ENCODE results near the gene UGCG.
"Not testable (repeated sequence)": the region's sequence is repeated elsewhere in the genome, so short reads cannot be mapped to it uniquely, and the experiment has no call there.

The UGCG gene

GRCh38 chr9:111895996-111896941 lies at the start of gene UGCG:
TSS of gene UGCG (plus strand) at chr9:111896814. CDS start at chr9:111897216, 402 bp downstream.
- FAIRE-seq, result no peak

GRCh38 chr9:111851553-111851952 lies 45.1 kb upstream of the UGCG start:
- no peak for FAIRE-seq

DNA sequence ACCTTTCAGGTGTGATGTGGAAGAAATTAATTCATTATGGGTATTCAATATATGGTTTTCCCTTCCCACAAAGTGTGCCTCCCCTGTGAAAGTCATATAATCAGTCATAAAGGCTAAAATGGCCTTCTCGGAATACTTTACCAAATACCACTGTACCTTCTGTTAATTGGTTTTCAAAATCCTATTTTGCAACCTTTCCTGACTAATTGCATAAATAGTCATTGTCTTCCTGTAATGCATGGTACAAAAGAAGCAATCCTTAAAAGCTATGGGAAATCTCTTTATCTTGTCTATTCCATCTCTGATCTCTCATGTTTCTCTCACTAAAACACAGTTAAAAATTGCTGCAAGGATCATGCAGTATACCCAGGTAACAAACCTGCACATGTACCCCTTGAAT lies 44.3 kb upstream of the UGCG start:
- no peak for FAIRE-seq

- FAIRE-seq, result no peak
These were observed 43.2 kb upstream of the UGCG start for GRCh38 chr9:111853450-111853827.

DNA sequence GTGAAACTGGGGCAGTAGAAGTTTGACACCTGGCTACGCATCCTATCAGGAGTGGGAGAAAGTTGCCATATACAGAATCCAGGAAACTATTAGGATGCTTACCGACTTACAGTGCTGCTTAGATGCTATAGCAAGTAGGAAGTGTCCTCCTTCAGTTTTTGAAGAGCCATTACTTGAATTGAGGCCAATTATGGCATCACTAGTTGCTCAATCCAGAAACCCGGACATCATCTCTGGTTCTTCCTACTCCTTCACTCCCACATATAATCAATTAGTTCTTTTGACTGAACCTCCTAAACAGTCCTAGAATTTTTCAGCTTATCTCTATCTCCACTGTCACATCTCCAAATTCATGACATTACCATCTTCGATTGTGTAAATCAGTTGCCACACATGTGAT lies 41.8 kb upstream of the UGCG start:
- no peak for FAIRE-seq

DNA sequence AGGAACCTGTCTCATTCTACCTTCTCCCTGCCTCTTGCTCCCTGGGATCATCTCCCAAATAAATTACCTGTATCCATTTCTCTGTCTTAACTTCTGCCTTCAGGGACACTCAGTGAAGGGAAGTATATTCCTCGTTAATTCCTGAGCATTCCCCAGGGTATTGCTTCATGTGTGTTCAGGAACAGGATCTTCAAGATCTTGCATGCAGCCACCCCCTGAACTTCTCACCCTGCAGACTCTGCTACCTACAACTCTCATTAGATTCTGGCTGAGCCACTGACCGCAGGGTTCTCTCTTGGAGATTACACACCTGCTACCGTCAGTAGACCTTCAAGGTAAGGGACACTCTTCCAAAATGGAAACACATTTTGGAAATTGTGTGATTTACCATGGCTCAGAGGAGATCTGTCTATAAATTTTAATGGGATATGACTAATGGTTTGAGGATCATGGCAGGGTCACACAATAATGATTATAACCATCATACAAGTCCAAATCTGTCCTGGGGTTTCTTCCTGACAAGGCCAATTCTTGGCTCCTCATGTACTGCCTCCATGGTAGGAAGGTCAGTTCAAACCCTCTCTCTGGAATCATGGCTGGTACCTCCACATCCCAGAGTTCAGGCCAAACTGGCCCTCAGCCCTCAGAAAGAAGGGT lies 38.9 kb upstream of the UGCG start:
- no peak for FAIRE-seq

DNA sequence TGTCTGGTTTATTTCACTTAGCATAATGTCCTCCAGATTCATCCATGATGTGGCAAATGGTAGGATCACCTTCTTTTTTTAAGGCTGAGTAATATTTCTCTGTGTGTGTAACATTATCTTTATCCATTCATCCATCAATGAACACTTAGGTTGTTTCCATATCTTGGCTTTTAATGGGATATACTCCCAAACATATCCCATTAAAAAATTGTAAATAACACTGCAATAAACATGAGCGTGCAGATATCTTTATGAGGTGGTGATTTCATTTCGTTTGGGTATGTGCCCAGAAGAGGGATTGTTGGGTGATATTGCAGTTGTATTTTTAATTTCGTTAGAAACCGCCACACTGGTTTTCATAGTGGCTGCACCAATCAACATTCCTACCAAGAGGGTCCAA lies 36.2 kb upstream of the UGCG start:
- FAIRE-seq, result no peak

DNA sequence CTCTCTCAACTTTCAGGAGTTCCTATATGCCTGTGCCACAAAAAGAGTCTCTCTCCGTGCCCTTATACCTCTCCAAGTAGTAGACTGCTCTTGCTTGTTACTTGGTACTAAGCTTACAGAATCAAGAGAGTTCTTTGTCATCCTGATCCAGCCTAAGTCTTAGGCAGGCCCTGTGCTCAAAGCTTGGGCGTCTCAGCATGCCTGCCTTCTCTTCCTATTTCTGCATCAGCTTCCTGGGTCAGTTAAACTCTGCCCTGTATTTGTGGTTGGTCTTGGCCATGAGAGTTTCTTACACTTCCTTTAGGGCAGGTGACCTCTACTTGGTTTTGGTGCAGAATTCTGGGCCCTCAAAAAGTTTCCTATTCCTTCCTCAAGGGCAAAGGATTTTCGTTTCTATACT lies 33.0 kb upstream of the UGCG start:
- no peak for FAIRE-seq

DNA sequence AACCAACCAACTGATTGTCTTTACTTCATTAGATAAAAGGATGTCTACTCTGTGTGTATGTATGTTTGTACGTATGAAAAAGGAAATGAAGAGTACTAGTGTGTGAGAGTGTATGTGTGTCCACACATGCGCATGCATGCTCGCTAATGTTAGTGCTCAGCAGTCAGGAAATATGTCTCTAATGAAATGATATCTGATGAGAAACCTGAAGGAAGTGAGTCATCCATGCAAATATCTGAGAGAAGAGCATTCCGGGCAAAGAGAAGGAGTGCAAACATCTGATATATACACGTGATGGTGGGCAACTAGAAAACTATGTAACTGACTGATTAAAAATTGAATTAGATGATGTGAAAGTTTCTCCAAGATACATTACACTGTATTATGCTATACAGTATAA lies 29.6 kb upstream of the UGCG start:
- no peak for FAIRE-seq

DNA sequence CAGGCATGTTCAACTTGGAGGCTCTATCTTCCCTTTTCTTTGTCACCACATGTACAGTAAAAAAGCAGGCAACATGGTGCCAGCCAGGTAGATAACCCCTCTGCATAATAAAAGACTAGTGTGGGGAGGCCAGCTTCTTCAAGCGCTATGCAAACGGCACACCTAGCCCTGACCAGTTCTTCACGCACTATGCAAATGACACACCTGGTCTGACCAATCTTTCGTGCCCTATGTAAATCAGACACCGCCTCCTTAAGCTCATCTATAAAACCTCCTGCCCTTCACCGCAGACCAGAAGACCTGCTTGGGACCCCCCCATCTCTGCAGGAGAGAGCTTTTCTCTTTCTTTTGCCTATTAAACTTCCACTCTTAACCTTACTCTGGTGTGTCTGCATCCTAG lies 28.1 kb upstream of the UGCG start:
- FAIRE-seq, result no peak

GRCh38 chr9:111870774-111871498 lies 25.7 kb upstream of the UGCG start:
- FAIRE-seq, result no peak

- no peak for FAIRE-seq
These were observed 25.1 kb upstream of the UGCG start for GRCh38 chr9:111871499-111871855.

DNA sequence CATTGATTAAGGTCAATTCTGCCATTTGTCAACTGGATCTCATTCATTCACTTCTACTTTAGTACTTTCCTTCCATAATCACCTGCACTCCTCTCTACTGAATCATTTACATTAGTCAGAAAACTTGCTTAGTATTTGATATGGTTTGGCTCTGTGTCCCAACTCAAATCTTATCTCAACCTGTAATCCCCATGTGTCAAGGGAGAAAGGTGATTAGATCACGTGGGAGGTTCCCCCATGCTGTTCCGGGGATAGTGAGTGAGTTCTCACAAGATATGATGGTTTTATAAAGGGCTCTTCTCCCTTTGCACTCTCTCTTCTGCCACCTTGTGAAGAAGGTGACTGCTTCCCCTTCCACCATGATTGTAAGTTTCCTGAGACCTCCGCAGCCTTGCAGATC lies 23.7 kb upstream of the UGCG start:
- FAIRE-seq, result no peak

DNA sequence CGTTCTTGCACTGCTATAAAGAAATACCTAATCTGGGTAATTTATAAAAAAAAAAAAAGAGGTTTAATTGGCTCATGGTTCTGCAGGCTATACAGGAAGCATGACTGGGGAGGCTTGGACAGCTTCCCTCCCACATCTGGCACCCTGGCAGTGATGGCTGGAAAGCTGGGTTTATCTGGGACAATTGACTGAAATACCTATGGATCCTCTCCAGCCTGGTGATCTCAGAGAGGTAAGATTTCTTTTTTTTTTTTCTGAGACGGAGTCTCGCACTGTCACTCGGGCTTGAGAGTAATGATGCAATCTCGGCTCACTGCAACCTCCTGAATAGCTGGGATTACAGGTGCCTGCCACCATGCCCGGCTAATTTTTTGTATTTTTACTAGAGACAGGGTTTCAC lies 22.7 kb upstream of the UGCG start:
- FAIRE-seq, result no peak

DNA sequence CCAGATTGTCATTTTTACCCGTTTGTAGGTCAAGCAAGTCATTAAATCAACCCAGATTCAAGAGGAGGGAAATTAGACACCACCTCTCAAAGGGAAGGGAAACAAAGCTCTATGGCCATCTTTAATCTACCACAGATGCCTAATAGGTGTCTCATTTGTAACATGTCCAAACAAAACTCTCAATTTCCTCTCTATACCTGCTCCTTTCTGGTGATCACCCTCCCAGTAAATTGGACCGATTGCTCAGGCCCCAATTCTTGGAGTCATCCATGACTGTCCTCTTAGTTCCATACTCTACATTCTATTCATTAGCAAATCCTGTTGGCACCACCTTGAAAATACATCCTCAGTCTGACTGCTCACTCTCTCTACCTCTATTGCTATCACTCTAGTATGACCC lies 22.1 kb upstream of the UGCG start:
- no peak for FAIRE-seq

DNA sequence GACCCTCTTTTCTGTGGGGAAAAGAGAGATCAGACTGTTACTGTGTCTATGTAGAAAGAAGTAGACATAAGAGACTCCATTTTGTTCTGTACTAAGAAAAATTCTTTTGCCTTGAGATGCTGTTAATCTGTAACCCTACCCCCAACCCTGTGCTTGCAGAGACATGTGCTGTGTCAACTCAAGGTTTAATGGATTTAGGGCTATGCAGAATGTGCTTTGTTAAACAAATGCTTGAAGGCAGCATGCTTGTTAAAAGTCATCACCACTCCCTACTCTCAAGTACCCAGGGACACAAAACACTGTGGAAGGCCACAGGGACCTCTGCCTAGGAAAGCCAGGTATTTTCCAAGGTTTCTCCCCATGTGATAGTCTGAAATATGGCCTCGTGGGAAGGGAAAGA lies 21.3 kb upstream of the UGCG start:
- FAIRE-seq, result not testable (repeated sequence)

- FAIRE-seq, result not testable (repeated sequence)
These were observed 20.9 kb upstream of the UGCG start for GRCh38 chr9:111875691-111876090.

- no peak for FAIRE-seq
These were observed 20.4 kb upstream of the UGCG start for GRCh38 chr9:111876179-111876578.

- FAIRE-seq, result no peak
These were observed 19.2 kb upstream of the UGCG start for GRCh38 chr9:111877420-111877819.

- FAIRE-seq, result no peak
These were observed 17.7 kb upstream of the UGCG start for GRCh38 chr9:111878946-111879345.

GRCh38 chr9:111886983-111887718 lies 9.5 kb upstream of the UGCG start:
- no peak for FAIRE-seq

GRCh38 chr9:111890334-111890733 lies 6.3 kb upstream of the UGCG start:
- no peak for FAIRE-seq

- FAIRE-seq, result not testable (repeated sequence)
These were observed 5.7 kb upstream of the UGCG start for GRCh38 chr9:111890867-111891266.

Measured in A204.1 (cell line).